DOHH2 (cell line): ENCODE data around the gene AKR1B15.

ENCODE experiments used
- H3F3A ChIP-seq: fragments of 200-600 bp; sonication (generic), shearing (Covaris generic); 2 replicates; pipeline ENCODE4 v1.6.0; 2016; ENCODE audit warnings: antibody characterized with exemption, mild to moderate bottlenecking; ENCODE audit not compliant: control insufficient read depth, insufficient read depth
- H3K27ac ChIP-seq: fragments of 200-600 bp; sonication (generic); 2 replicates; pipeline ENCODE4 v1.5.1; 2014; ENCODE audit warnings: low read depth, mild to moderate bottlenecking, low read length, moderate library complexity
- H3K27me3 ChIP-seq: fragments of 200-600 bp; sonication (generic); 2 replicates; pipeline ENCODE4 v1.6.1; 2014; ENCODE audit warnings: mild to moderate bottlenecking, low read length, mixed read lengths; ENCODE audit not compliant: control insufficient read depth
- H3K36me3 ChIP-seq: fragments of 200-600 bp; sonication (generic); 2 replicates; pipeline ENCODE4 v1.6.1; 2014; ENCODE audit warnings: mild to moderate bottlenecking, low read length, moderate library complexity, mixed read lengths; ENCODE audit not compliant: control insufficient read depth
- H3K4me1 ChIP-seq: fragments of 200-600 bp; sonication (generic); 2 replicates; pipeline ENCODE4 v1.6.1; 2014; ENCODE audit warnings: mild to moderate bottlenecking, low read length, mixed read lengths; ENCODE audit not compliant: control insufficient read depth
- H3K4me2 ChIP-seq: fragments of 200-600 bp; sonication (generic); 2 replicates; pipeline ENCODE4 v1.6.0; 2014; ENCODE audit warnings: mild to moderate bottlenecking, low read length, moderate library complexity
- H3K4me3 ChIP-seq: fragments of 200-600 bp; sonication (generic); 2 replicates; pipeline ENCODE4 v1.5.1; 2014; ENCODE audit warnings: mild to moderate bottlenecking, low read length, mixed read lengths
- H3K79me2 ChIP-seq: fragments of 200-600 bp; sonication (generic); 2 replicates; pipeline ENCODE4 v1.6.1; 2014; ENCODE audit warnings: mild to moderate bottlenecking, low read length, mixed read lengths; ENCODE audit not compliant: control insufficient read depth
- H3K9me2 ChIP-seq: fragments of 200-600 bp; sonication (generic); replicated peaks from 2 replicates; pipeline ENCODE4 v1.6.1; 2014; ENCODE audit warnings: mild to moderate bottlenecking, low read length, mixed read lengths; ENCODE audit not compliant: control insufficient read depth
- H3K9me3 ChIP-seq: fragments of 200-600 bp; sonication (generic); 2 replicates; pipeline ENCODE4 v1.6.1; 2014; ENCODE audit warnings: antibody characterized with exemption, low read length, mixed read lengths; ENCODE audit not compliant: control insufficient read depth, insufficient read depth
- H4K20me1 ChIP-seq: fragments of 200-600 bp; sonication (generic); 2 replicates; pipeline ENCODE4 v1.6.0; 2014; ENCODE audit warnings: low read depth, mild to moderate bottlenecking, antibody characterized with exemption, low read length, moderate library complexity; ENCODE audit not compliant: control insufficient read depth, insufficient read depth
- CTCF ChIP-seq: fragments of 200-600 bp; sonication (generic); IDR thresholded peaks from one replicate; pipeline ENCODE4 v1.5.1; 2014; ENCODE audit warnings: antibody characterized with exemption, mild to moderate bottlenecking, low read depth, low read length; ENCODE audit not compliant: poor library complexity, severe bottlenecking
- EZH2phosphoT487 ChIP-seq: fragments of 200-600 bp; sonication (generic); IDR thresholded peaks from 2 replicates; pipeline ENCODE4 v1.6.1; 2017; ENCODE audit warnings: borderline replicate concordance, mild to moderate bottlenecking, antibody characterized with exemption, low read length, moderate library complexity, mixed read lengths

The AKR1B15 gene

GRCh38 chr7:134571746-134572461 is 23.0 kb downstream of the AKR1B15 start:
- no peak overlapping the region for H3K4me2 ChIP-seq
- no peaks in the 10 kb centered on the region for H3K9me2 ChIP-seq
- no peaks in the 10 kb centered on the region for H3K79me2 ChIP-seq
- H3K9me3 ChIP-seq = no peaks in the 10 kb centered on the region
- TF ChIP-seq CTCF (no peak), EZH2phosphoT487 (no peak)
- no peak overlapping the region for H3K4me3 ChIP-seq
- H3K36me3 ChIP-seq = no peaks in the 10 kb centered on the region
- H3F3A ChIP-seq = no peaks in the 10 kb centered on the region
- no peak overlapping the region for H3K27ac ChIP-seq
- H4K20me1 ChIP-seq = no peaks in the 10 kb centered on the region
- H3K4me1 ChIP-seq = no peaks in the 10 kb centered on the region
- H3K27me3 ChIP-seq = no peaks in the 10 kb centered on the region

- TF ChIP-seq CTCF = no peak
- no peak for TF ChIP-seq EZH2phosphoT487
- H3K9me2 ChIP-seq = no peaks in the 10 kb centered on the region
- no peak overlapping the region for H3K4me2 ChIP-seq
- H3K27me3 ChIP-seq = no peaks in the 10 kb centered on the region
- H3K9me3 ChIP-seq = no peaks in the 10 kb centered on the region
- no peaks in the 10 kb centered on the region for H3K36me3 ChIP-seq
- H3K4me1 ChIP-seq = no peaks in the 10 kb centered on the region
- H3K4me3 ChIP-seq = no peak overlapping the region
- H3K79me2 ChIP-seq = no peaks in the 10 kb centered on the region
- H4K20me1 ChIP-seq = no peaks in the 10 kb centered on the region
- H3K27ac ChIP-seq = no peak overlapping the region
- no peaks in the 10 kb centered on the region for H3F3A ChIP-seq
Observed at GRCh38 chr7:134574322-134574721, 25.4 kb downstream of the AKR1B15 start.

- no peak overlapping the region for H3K4me3 ChIP-seq
- no peaks in the 10 kb centered on the region for H3K9me2 ChIP-seq
Observed at GRCh38 chr7:134584290-134584689, 35.4 kb downstream of the AKR1B15 start.

More at GRCh38 chr7:134584290-134584689, 35.4 kb downstream of the AKR1B15 start:
- Histone ChIP-seq H3K27ac (no peak overlapping the region), H3K36me3 (no peaks in the 10 kb centered on the region), H3K27me3 (0 out of 2 replicates have a peak, but pooled peaks cover 3% of the 10 kb centered on the region), H3K9me3 (no peaks in the 10 kb centered on the region), H3K4me2 (no peak overlapping the region), H3F3A (no peaks in the 10 kb centered on the region), H4K20me1 (no peaks in the 10 kb centered on the region), H3K79me2 (no peaks in the 10 kb centered on the region), H3K4me1 (no peaks in the 10 kb centered on the region)
- TF ChIP-seq CTCF (no peak), EZH2phosphoT487 (no peak)
